Endodermal cell (in vitro differentiated cells): ENCODE data around the gene ZNF576. TPM values are rescaled to one million over a fixed set of nuclear protein-coding genes. Genes with fewer than 3 reads are reported as not detected.

Experiments used
- DNase-seq: peaks from one replicate; pipeline ENCODE4 v3.0.0-alpha.2; 2017
- H3K27ac ChIP-seq: 2 replicates; pipeline ENCODE4 v1.5.1; 2013; ENCODE audit warnings: mild to moderate bottlenecking, low read depth, low read length, moderate library complexity
- H3K27me3 ChIP-seq: 2 replicates; pipeline ENCODE4 v1.6.1; 2013; ENCODE audit warnings: mild to moderate bottlenecking, low read length, moderate library complexity; ENCODE audit not compliant: insufficient read depth, control insufficient read depth, poor library complexity, severe bottlenecking
- H3K36me3 ChIP-seq: 2 replicates; pipeline ENCODE4 v1.7.0; 2013; ENCODE audit warnings: mild to moderate bottlenecking, low read length, moderate library complexity; ENCODE audit not compliant: control insufficient read depth, insufficient read depth
- H3K4me1 ChIP-seq: one replicate; pipeline ENCODE4 v1.7.0; 2013; ENCODE audit warnings: low read length; ENCODE audit not compliant: control insufficient read depth, insufficient read depth
- H3K4me3 ChIP-seq: 2 replicates; pipeline ENCODE4 v1.5.1; 2013; ENCODE audit warnings: mild to moderate bottlenecking, low read length, moderate library complexity
- H3K9ac ChIP-seq: 2 replicates; pipeline ENCODE4 v1.6.1; 2013; ENCODE audit warnings: mild to moderate bottlenecking, low read length, moderate library complexity; ENCODE audit not compliant: poor library complexity, severe bottlenecking; ENCODE audit errors: extremely low read depth
- H3K9me3 ChIP-seq: 2 replicates; pipeline ENCODE4 v1.6.1; 2013; ENCODE audit warnings: mild to moderate bottlenecking, low read length, moderate library complexity; ENCODE audit not compliant: control insufficient read depth
- H3K27ac Mint-ChIP-seq: 2 replicates; pipeline ENCODE4 v1.8.0; 2020; ENCODE audit warnings: mixed read lengths
- H3K27me3 Mint-ChIP-seq: 2 replicates; pipeline ENCODE4 v1.8.0; 2021; ENCODE audit warnings: mild to moderate bottlenecking, mixed read lengths; ENCODE audit not compliant: insufficient read depth
- H3K36me3 Mint-ChIP-seq: 2 replicates; pipeline ENCODE4 v1.8.0; 2020; ENCODE audit warnings: low read depth, mixed read lengths
- H3K4me1 Mint-ChIP-seq: 2 replicates; pipeline ENCODE4 v1.8.0; 2020; ENCODE audit warnings: mixed read lengths
- H3K4me3 Mint-ChIP-seq: 2 replicates; pipeline ENCODE4 v1.8.0; 2020; ENCODE audit warnings: mild to moderate bottlenecking, moderate library complexity, mixed read lengths
- H3K9me3 Mint-ChIP-seq: 2 replicates; pipeline ENCODE4 v1.8.0; 2020; ENCODE audit warnings: mild to moderate bottlenecking, mixed read lengths
- CTCF ChIP-seq: fragments of 200-600 bp; sonication (generic); conservative IDR thresholded peaks from 2 replicates; pipeline ENCODE4 v1.5.0; 2021; ENCODE audit warnings: antibody characterized with exemption, mild to moderate bottlenecking
- WGBS, 2 experiments: methylation state at CpG; one replicate each; pipeline versions ENCODE4 v1.1.5 to v1.1.7; 2013; ENCODE audit warnings: missing lambda C conversion rate in 2 of 2, mixed read lengths in 1 of 2; ENCODE audit not compliant: insufficient coverage in 1 of 2, insufficient read length in 1 of 2; 5-methylcytosine and 5-hydroxymethylcytosine counted together
- total RNA-seq, 2 donors: library from RNA; stranded (reverse); fragmentation: NEBNext Ultra II Directional in 1 of 2; extraction: Animal tissue kit (Norgen Biotek cat#: 25700) in 1 of 2; gene quantifications; 2 replicates in 1 of 2; 3 replicates in 1 of 2; pipeline ENCODE4 v1.2.1, GENCODE V29; 2021

Gene ZNF576
- total RNA-seq, 2 donors from 2014 or later = 11.9 to 12.1 TPM

- H3K9me3 ChIP-seq = no peaks in the 10 kb centered on the region
- H3K27ac Mint-ChIP-seq = peak within 1 kb of the TSS; percentile 99
- no peaks in the 10 kb centered on the region for H3K27me3 ChIP-seq
- H3K4me1 ChIP-seq = no peaks in the 10 kb centered on the region
- peak within 1 kb of the TSS; percentile 80 for H3K4me3 Mint-ChIP-seq
- WGBS, 2 experiments = 0 to 1% methylated on average over 41 to 81 of the region's 81 CpGs
- H3K36me3 ChIP-seq = peaks cover 12% of the 10 kb centered on the region
- H3K27ac ChIP-seq = peak within 1 kb of the TSS; percentile 99
- no peaks in the 10 kb centered on the region for H3K27me3 Mint-ChIP-seq
- H3K4me3 ChIP-seq = peak within 1 kb of the TSS; percentile 93
- peak within 1 kb of the TSS; percentile 90 for H3K9ac ChIP-seq
- H3K4me1 Mint-ChIP-seq = peaks cover 6% of the 10 kb centered on the region
- H3K9me3 Mint-ChIP-seq = no peaks in the 10 kb centered on the region
- no peak for TF ChIP-seq CTCF
- DNase-seq = peak; percentile 95
- peaks cover 3% of the 10 kb centered on the region for H3K36me3 Mint-ChIP-seq
Measured at GRCh38 chr19:43619262-43620060, 23.1 kb downstream of the ZNF576 start, which contains the start of gene ZNF428. TSS of gene ZNF428 (minus strand) at chr19:43619629. CDS start at chr19:43614304, 5,325 bp downstream.

GRCh38 chr19:43620061-43621001, 23.9 kb downstream of the ZNF576 start:
- peak overlapping the region; percentile 99 for H3K27ac ChIP-seq
- peak overlapping the region; percentile 80 for H3K4me3 Mint-ChIP-seq
- peaks cover 6% of the 10 kb centered on the region for H3K4me1 Mint-ChIP-seq
- no peaks in the 10 kb centered on the region for H3K27me3 ChIP-seq
- DNase-seq = no peak
- peaks cover 13% of the 10 kb centered on the region for H3K36me3 ChIP-seq
- 57 to 59% methylated on average over 19 to 23 of the region's 23 CpGs for WGBS, 2 experiments
- peak overlapping the region; percentile 93 for H3K4me3 ChIP-seq
- no peaks in the 10 kb centered on the region for H3K9me3 Mint-ChIP-seq
- H3K36me3 Mint-ChIP-seq = peaks cover 6% of the 10 kb centered on the region
- no peaks in the 10 kb centered on the region for H3K4me1 ChIP-seq
- H3K27me3 Mint-ChIP-seq = no peaks in the 10 kb centered on the region
- H3K9ac ChIP-seq = peak overlapping the region; percentile 90
- peak overlapping the region; percentile 99 for H3K27ac Mint-ChIP-seq
- no peak for TF ChIP-seq CTCF
- no peaks in the 10 kb centered on the region for H3K9me3 ChIP-seq

- Mint-ChIP-seq H3K36me3 (peaks cover 13% of the 10 kb centered on the region), H3K27ac (no peak overlapping the region)
- TF ChIP-seq CTCF = no peak
Measured at GRCh38 chr19:43622070-43622469, 25.7 kb downstream of the ZNF576 start.

More at GRCh38 chr19:43622070-43622469, 25.7 kb downstream of the ZNF576 start:
- Mint-ChIP-seq H3K4me3 (no peak overlapping the region), H3K9me3 (no peaks in the 10 kb centered on the region), H3K4me1 (peaks cover 6% of the 10 kb centered on the region), H3K27me3 (peaks cover 10% of the 10 kb centered on the region)
- no peaks in the 10 kb centered on the region for H3K4me1 ChIP-seq
- H3K27me3 ChIP-seq = no peaks in the 10 kb centered on the region
- no peak overlapping the region for H3K27ac ChIP-seq
- H3K4me3 ChIP-seq = no peak overlapping the region
- no peak for DNase-seq
- H3K9me3 ChIP-seq = no peaks in the 10 kb centered on the region
- no peak overlapping the region for H3K9ac ChIP-seq
- peaks cover 13% of the 10 kb centered on the region for H3K36me3 ChIP-seq
- WGBS, 2 experiments = 77 to 78% methylated on average over 3 of the region's 4 CpGs
